ENCODE measurements around the gene SLC16A5. TPM values are rescaled to one million over a fixed set of nuclear protein-coding genes. Genes with fewer than 3 reads are reported as not detected.
"Not testable (repeated sequence)": the region's sequence is repeated elsewhere in the genome, so short reads cannot be mapped to it uniquely, and the experiment has no call there.

Gene SLC16A5
- total RNA-seq, 1 donor from 2014 or later, result 7.1 TPM

DNA sequence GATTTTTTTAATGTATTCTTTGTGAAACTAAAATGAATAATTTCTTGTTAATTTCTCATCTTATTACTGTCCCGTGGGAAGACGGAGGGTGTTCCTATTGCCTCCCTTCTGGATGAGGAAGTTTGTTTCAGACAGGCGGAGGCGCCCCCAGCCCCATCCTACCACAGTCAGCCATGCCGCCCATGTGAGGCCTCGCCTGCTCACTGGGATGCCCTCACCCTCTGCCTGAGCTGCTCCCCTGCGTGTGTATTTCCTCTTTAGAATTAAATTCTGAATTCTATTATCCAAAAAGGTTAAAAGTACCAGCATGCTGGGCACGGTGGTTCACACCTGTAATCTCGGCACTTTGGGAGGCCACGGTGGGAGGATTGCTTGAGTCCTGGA lies 26.7 kb upstream of the SLC16A5 start:
- no peak for DNase-seq (ENCODE audit: missing footprints)
- intact Hi-C loops (cut with DNase I), result no loop called here
- no peak for ATAC-seq

DNA sequence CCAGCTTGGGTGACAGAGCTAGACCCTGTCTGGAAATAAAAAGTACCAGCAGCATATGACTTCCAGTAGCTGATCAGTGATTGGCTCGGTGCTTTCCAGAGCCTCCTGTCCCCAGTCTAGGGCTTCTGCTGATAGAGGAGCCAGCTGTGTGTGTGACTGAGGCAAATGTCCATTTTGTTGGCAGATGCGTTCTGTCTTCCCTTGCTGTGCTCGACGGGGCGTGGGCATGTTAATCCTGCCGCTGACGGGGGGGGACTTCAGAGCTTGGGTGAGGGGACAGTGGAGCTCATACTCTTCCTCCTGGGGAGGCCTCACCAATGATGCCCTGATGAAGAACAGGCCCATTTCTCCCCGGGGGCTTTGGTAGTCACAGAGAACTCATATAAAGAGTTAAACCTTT lies 26.1 kb upstream of the SLC16A5 start:
- no peak for ATAC-seq
- intact Hi-C loops (cut with DNase I), result no loop called here
- DNase-seq (ENCODE audit: missing footprints), result no peak

DNA sequence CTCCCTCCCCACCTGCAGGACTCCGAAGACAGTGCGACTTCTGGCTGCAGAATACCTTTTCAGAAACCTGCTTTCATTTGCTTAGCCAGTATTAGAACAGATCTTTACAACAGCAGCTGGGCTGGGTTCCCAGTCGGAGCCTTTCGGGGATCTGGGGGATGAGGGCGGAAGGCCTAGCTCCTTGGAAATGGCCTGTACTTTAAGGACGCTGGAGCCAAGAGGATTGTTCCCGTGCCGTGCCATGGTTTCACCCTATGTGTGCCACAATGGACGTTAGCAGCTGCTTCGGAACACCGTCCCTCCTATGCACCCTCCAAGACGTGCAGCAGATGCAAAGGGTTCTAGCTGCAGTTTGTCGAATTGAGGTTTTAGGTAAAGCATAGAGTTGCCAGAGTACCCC lies 24.6 kb upstream of the SLC16A5 start:
- no peak for ATAC-seq
- intact Hi-C loops (cut with DNase I), result no loop called here
- no peak for DNase-seq (ENCODE audit: missing footprints)

DNA sequence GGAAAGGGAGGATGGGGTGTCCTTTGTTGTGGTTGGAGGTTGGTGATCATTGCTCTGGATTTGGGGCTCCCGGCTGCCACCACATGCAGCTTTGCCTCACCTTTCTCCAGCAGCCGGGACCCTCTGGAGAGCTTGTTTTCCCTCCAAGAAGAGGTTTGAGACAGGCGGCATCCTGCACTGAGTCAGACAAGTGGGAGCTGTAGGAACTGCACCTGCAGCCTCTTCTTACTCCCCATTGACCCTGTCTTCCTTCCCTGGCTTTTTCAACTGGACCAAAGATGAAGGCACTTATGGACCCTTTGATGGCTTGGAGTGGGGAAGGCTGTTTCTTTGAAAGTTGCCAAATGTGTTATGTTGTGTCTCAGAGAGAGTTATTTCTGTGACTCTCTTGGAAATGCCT lies 24.1 kb upstream of the SLC16A5 start:
- intact Hi-C loops (cut with DNase I), result no loop called here
- DNase-seq (ENCODE audit: missing footprints), result no peak
- ATAC-seq, result no peak

DNA sequence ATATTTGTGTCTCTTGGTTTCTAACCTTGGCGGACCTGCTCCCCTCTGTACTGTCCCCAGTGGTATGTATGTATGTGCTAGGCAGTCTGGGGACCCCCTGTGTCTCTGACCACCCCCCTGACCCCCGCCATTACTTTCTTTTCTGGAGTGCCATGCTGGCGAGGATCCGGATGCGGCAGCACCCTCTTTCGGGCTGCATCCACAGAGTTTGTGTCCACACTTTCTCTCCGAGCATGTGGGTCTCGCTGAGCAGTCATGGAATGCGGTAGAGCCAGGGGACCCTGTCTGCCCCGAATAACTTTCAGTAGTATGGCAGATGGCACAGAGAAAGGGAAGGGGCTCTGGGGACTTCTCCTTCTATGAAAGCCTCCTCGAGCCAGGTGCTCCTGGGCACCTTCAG lies 23.7 kb upstream of the SLC16A5 start:
- DNase-seq (ENCODE audit: missing footprints) (no peak), ATAC-seq (no peak)
- intact Hi-C loops (cut with DNase I), result no loop called here

DNA sequence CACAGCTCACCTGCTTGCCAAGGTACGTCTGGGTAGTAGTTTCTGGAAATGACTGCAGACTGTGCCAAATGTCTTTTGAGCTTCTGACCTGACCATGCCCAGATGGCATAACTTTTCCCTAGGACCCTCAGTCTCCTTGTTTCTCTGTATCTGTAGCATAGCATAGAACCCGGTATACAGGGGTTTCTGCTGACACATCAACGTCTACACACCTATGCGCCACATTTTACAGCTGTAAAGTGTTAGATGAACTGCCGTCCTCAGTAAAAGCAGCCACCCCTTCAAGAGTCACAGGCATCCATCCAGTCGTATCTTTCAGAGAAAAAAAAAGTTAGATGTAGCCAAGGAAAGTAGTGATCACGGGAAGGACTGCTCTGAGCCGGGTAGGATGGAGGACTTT lies 23.3 kb upstream of the SLC16A5 start:
- DNase-seq (ENCODE audit: missing footprints) (no peak), ATAC-seq (no peak)
- intact Hi-C loops (cut with DNase I), result no loop called here

DNA sequence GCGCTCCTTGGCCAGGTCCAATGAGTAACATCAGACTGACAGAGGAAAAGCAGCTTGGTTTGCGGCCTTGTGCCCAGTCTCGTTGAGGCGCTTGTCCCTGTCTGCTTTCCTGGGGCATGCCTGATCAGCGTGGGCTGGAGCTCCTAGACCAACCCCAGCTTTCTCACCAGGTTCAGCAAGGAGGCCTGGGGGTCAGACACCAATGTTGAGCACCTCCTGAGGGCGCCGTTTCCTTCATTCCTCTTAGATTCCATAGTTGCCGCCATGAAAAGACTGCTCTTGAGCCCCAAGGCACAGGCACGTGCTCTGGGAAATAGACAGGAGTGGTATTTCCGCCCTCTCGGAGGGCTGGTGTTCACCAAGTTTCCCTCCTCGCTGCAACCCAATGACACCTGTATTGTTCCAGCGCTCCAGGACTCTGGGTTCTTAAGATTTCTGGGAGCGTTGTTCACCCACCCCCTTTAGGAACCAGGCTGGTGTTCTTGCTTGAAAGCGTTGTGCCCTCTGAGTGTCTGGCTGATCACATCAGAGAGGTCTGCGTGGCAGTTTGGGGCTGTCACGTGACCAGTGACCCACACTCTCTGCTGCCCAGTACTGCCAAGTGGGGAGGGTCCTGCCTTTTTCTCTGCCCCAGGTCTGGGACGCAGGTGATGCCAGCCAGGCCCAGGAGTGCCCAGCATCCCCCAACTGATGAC lies 22.7 kb upstream of the SLC16A5 start:
- ATAC-seq (no peak), DNase-seq (ENCODE audit: missing footprints) (no peak)
- intact Hi-C loops (cut with DNase I), result no loop called here

DNA sequence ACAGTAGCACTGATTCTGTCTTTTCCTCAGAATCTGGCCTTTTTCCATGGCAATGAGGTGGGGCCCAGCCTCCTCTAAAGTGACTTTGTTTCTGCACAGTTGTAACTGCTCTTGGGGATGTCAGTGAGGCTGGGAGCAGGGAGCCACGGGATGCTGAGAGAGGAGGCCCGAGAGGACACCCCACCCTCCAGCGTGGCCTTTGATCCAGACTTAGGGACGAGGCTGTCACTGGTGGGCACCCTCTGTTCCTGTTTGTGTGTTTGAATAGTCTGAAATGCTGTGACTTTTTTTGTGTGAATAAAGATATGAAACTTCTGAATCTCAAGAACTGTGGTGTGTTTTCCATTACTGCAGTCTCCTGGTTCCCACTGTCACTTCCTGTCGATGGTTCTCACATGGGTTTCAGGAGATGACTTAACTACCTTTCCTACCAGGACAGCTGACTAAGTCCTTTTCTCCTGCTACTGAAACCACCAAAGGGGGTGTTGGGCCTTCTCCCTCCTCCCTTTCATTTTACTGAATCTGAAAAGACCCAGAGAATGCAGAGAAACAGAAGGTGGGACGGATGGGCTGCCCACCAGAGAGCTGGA lies 22.1 kb upstream of the SLC16A5 start:
- intact Hi-C loops (cut with DNase I), result no loop called here
- ATAC-seq, result no peak

DNA sequence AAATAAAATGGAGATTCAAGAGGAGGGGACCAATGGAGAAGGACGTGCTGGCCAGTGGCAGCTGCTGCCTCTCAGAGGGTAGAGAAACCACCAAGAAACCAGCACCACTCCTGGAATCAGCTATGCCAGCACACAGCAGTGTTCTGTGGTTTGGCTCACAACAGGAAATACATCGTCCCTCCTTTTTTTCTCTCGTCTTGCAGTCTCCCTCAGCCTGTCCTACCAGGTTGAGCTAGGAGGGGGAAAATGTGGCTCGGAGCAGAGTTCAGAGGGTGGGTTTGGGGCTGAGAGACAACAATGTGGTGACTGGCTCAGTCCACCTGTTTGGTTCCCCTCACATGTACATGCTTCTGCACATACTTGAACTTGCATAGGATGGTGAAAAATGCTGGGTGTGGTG lies 19.9 kb upstream of the SLC16A5 start:
- DNase-seq (ENCODE audit: missing footprints), result no peak
- ATAC-seq, result no peak
- intact Hi-C loops (cut with DNase I), result no loop called here

More for the DNA sequence above, 22.1 kb upstream of the SLC16A5 start:
- no peak for DNase-seq (ENCODE audit: missing footprints)

DNA sequence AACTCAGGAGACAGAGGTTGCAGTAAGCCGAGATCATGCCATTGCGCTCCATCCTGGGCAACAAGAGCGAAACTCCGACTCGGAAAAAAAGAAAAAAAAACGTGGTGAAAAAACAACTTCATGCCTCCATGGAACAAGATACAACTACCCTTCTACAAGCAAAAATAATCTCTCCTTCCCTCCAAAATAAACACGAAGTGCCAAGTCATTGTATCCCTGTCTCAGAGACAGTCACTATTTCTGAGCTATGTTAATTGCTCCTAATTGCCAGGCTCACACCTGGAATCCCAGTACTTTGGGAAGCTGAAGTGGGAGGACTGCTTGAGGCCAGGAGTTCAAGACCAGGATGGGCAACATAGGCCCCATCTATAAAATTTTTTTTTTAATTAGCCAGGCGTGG lies 19.0 kb upstream of the SLC16A5 start:
- ATAC-seq (no peak), DNase-seq (ENCODE audit: missing footprints) (no peak)
- intact Hi-C loops (cut with DNase I), result no loop called here

DNA sequence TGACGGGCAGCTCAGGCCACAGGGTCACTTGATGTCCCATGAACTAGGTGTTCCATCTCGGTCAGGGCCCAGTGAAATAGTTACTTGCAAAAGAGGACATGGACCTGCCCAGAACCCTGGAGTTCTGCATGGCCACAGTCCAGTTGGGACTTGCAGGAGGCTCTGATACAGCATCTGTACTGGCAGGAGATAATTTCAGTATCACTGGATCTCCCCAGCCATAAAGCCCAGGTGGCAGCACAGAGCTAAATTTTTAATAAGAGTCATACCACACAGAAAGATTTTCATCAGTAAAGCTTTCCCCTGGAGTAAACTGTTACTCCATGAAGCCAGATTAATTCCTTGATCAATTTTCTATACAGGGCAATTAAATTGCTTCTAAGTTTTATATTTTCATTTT lies 18.0 kb upstream of the SLC16A5 start:
- intact Hi-C loops (cut with DNase I), result no loop called here
- ATAC-seq (no peak), DNase-seq (ENCODE audit: missing footprints) (no peak)

DNA sequence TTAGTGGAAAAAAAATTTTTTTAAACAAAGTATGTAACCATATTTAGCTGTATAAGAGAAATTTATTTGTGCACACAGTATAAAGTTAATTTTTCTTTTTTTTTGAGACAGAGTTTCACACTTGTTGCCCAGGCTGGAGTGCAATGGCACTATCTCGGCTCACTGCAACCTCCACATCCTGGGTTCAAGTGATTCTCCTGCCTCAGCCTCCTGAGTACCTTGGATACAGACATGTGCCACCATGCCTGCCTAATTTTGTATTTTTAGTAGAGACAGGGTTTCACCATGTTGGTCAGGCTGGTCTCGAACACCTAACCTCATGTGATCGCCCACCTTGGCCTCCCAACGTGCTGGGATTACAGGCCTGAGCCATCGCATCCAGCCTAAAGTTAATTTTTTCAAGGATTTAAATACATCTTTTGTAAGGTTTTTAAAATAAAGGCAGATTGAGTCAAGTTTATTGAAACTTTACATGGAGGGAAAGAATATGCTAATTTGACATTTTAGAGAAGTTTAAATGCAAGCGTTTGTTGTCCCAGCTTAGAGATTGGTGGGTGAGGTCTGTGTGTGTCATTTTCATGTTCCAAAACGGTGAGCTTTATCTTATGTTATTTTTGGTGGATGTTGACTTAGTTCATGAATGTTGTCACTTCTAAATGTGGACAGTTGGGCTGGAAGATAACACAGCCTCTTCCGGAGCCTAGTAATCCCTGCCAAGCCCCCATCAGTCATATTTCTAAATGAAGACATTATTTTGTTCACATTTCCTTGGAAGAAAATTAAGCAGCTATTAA lies 16.1 kb upstream of the SLC16A5 start:
- intact Hi-C loops (cut with DNase I); ATAC-seq; DNase-seq (ENCODE audit: missing footprints): not testable (repeated sequence)

DNA sequence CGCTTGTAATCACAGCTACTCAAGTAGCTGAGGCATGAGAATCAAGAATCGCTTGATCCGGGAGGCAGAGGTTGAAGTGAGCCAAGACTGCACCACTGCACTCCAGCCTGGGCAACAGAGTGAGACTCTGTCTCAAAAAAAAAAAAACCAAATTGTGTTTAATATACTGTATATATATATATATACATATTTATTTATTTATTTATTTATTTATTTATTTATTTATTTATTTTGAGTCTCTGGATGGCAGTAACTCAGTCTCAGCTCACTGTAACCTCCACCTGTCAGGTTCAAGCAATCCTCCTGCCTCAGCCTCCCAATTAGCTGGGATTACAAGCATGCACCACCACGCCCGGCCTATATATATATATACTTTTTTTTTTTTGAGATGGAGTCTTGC lies 14.8 kb upstream of the SLC16A5 start:
- ATAC-seq; DNase-seq (ENCODE audit: missing footprints); intact Hi-C loops (cut with DNase I): not testable (repeated sequence)

DNA sequence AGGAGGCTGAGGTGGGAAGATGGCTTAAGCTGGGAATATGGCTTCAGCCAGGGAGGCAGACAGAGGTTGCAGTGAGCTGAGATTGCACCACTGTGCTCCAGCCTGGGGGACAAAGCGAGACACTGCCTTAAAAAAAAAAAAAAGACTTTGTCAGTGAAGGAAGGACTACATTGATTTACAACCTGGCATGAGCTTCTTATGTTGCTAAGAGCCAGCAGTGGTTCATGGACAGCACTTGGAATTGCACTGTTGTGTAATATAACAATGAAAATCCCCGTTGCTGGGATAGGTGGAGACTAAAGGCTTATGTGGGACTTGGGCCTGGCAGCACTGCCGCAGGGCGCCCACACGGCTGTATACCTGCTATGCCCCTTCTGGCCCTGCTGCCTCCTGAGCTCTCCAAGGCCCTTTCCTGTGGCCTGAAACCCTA lies 14.1 kb upstream of the SLC16A5 start:
- intact Hi-C loops (cut with DNase I), result no loop called here
- DNase-seq (ENCODE audit: missing footprints) (no peak), ATAC-seq (no peak)

DNA sequence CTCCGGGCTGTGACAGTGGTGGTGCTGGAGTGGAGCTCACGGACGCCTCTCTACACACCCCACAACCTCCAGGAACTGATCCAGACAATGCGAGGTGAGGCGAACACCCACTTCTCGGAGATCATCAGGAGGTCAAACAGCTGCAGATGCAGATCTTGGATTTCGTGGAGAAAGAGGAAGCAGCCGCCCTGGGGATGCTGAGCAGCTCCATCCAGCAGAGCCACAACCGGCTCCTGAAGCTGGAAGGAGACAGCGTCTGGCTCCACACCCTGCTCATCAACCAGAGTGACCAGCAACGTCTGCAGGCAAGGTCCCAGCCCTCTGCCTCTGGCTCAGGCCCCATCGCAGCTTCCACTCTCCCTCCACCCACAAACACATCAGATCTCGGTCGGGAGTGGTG lies 13.2 kb upstream of the SLC16A5 start:
- DNase-seq (ENCODE audit: missing footprints) (no peak), ATAC-seq (no peak)
- intact Hi-C loops (cut with DNase I), result no loop called here

DNA sequence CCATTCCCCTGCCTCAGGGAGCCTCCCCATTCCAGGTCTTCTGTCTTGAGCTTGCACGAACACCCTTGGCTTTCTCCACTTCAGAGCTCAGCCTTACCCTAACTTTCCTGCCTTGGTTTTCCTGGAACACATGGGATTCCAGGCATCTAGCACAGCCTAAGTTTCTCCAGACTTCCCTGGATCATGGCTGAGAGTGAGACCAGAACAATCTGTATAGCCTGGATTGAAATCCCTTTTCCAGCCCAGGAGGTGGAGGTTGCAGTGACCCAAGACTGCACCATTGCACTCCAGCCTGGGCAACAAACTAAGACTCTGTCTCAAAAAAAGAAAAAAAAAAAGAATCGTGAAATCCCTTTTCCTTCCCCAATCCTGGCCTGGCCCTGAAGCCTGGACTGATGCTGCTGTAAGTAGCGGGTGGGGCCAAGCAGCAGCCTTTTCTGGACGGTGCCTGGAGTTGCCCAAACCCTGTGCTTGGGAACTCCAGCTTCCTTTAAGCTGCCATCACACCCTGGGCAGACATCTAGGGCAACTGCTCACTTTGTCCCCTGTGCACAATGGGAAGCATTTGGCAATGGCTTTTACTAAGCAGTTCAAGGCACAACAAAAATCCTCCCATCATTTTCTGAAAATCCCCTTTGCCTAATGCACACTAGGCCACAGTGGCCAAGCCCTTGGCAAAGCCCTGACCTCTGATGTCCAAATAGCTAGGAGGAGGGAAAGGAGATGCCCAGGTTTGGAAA lies 12.0 kb upstream of the SLC16A5 start:
- intact Hi-C loops (cut with DNase I), result no loop called here

DNA sequence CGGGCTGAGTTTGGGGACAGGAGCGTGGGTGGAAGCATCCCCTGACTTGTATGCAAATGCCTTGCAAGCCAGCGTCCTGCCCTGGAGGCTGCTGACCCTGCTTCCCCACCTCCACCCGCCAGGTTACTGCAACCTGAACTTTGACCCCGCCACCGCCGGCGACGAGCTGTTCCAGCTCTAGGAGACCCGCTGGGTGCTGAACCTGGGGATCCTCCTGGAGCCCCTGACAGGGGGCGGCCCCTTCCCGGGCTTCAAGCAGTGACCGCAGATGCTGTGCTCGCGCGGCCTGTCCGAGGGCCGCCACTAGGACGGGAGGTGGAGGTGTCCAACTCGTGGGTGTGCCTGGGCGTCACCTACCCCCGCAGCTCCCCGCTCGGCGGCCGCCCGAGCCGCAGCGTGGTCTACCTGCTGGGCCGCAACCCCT lies 10.7 kb upstream of the SLC16A5 start:
- DNase-seq (ENCODE audit: missing footprints), result no peak
- intact Hi-C loops (cut with DNase I), result no loop called here
- peak; percentile 4 for ATAC-seq

More for the DNA sequence above, 12.0 kb upstream of the SLC16A5 start:
- DNase-seq (ENCODE audit: missing footprints), result peak; percentile 0
- ATAC-seq, result no peak

DNA sequence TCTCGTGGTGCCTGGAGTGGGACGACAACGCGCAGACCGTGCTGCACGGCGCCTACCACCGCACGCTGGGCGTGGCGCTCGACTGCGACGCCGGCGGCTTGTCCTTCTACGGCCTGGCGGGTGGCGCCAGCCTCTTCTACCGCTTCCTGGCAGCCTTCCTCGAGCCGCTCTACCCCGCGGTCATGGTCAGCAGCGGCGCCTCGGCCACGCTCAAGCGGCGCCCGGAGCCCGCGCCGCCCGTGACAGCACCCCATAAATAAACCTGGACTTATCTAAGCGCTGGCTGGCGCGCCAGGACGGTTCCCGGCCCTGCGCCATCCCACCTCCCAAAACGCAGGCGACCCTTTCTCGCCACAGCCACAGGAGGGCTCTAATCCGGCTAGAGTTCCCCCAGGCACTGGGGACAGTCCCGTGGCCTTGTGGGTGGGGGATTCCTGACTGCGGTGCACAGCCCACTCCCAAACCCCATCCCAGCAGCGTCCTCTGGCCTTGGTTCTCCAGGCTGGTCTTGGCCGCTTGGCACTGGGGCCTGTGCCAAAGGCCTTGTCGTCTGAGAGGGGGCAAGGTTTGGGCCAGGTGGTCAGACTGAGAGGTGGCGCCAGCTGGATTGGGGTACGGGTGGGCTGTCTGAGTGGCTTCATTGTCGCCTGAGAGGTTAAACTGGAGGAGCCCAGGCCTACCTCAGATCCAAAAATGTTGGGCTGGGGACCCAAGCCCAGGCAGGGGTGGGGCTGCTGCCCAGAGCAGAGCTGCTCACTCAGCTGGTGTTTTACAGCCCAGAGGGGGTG lies 10.1 kb upstream of the SLC16A5 start:
- DNase-seq (ENCODE audit: missing footprints), result peak; percentile 91
- peak; percentile 91 for ATAC-seq
- intact Hi-C loops (cut with DNase I), result no loop called here
